IMR-90 (cell line): ENCODE measurements around the gene PRR14L. TPM values are rescaled to one million over a fixed set of nuclear protein-coding genes. Genes with fewer than 3 reads are reported as not detected.

Experiments
- ATAC-seq: fragments of 200-7000 bp; cut with Tn5 transposase; 2 replicates; pipeline ENCODE4 v1.9.1; 2020; ENCODE audit warnings: low read depth, mild to moderate bottlenecking, moderate library complexity
- BruUV-seq: library from RNA; stranded (reverse); fragments of 400-500 nt; replicated peaks from 2 replicates; lab custom pipeline; 2021; lab: Mats Ljungman, UMichigan
- CTCF ChIA-PET: fragments of 300-600 bp; formaldehyde crosslinking; extraction: SDS; loops from one replicate; lab custom pipeline; 2021; ENCODE audit warnings: antibody characterized with exemption; lab: Yijun Ruan, JAX
- POLR2A ChIA-PET: fragments of 300-600 bp; sonication (Branson Sonifier 250); formaldehyde crosslinking; loops from one replicate; lab custom pipeline; 2022; ENCODE audit warnings: antibody characterized with exemption; ENCODE audit not compliant: unreplicated experiment; lab: Charles Lee
- DNase-seq: peaks from one replicate; pipeline ENCODE4 v3.0.0; 2013
- H2AFZ ChIP-seq: replicated peaks from 2 replicates; pipeline ENCODE3; 2013; ENCODE audit warnings: low read length, mild to moderate bottlenecking; ENCODE audit not compliant: poor library complexity
- H2AK5ac ChIP-seq: 2 replicates; pipeline ENCODE4 v1.6.1; 2013; ENCODE audit warnings: low read depth, low read length, inconsistent platforms
- H2AK9ac ChIP-seq: replicated peaks from 2 replicates; pipeline ENCODE3; 2013; ENCODE audit warnings: mild to moderate bottlenecking, low read depth, low read length, moderate library complexity; ENCODE audit not compliant: poor library complexity
- H2BK120ac ChIP-seq: 2 replicates; pipeline ENCODE4 v1.6.1; 2013; ENCODE audit warnings: low read depth, low read length, inconsistent platforms
- H2BK15ac ChIP-seq: 3 replicates; pipeline ENCODE4 v1.6.1; 2013; ENCODE audit warnings: low read depth, low read length, inconsistent platforms
- H2BK20ac ChIP-seq: 2 replicates; pipeline ENCODE4 v1.6.1; 2013; ENCODE audit warnings: low read depth, mild to moderate bottlenecking, inconsistent platforms, low read length, moderate library complexity
- H2BK5ac ChIP-seq: 2 replicates; pipeline ENCODE4 v1.6.1; 2013; ENCODE audit warnings: mild to moderate bottlenecking, low read depth, low read length, inconsistent platforms; ENCODE audit not compliant: poor library complexity, severe bottlenecking
- H3K14ac ChIP-seq: replicated peaks from 2 replicates; pipeline ENCODE4 v1.6.1; 2013; ENCODE audit warnings: low read depth, low read length, inconsistent platforms
- H3K18ac ChIP-seq: 2 replicates; pipeline ENCODE4 v1.6.1; 2013; ENCODE audit warnings: low read depth, low read length, control low read depth
- H3K23ac ChIP-seq: 2 replicates; pipeline ENCODE4 v1.6.1; 2013; ENCODE audit warnings: low read depth, low read length, inconsistent platforms
- H3K27ac ChIP-seq: 2 replicates; pipeline ENCODE4 v1.5.1; 2013; ENCODE audit warnings: mild to moderate bottlenecking, control low read depth, low read length; ENCODE audit not compliant: insufficient read depth
- H3K27me3 ChIP-seq: 2 replicates; pipeline ENCODE4 v1.6.1; 2013; ENCODE audit warnings: low read length; ENCODE audit not compliant: control insufficient read depth, insufficient read depth
- H3K36me3 ChIP-seq: 2 replicates; pipeline ENCODE4 v1.6.1; 2013; ENCODE audit warnings: low read length, mixed read lengths; ENCODE audit not compliant: control insufficient read depth, insufficient read depth
- H3K4ac ChIP-seq: 2 replicates; pipeline ENCODE4 v1.6.1; 2013; ENCODE audit warnings: low read depth, low read length, inconsistent platforms
- H3K4me1 ChIP-seq: 2 replicates; pipeline ENCODE4 v1.6.1; 2013; ENCODE audit warnings: low read length, mixed read lengths; ENCODE audit not compliant: control insufficient read depth, insufficient read depth
- H3K4me2 ChIP-seq: 2 replicates; pipeline ENCODE4 v1.6.1; 2013; ENCODE audit warnings: low read depth, mild to moderate bottlenecking, control low read depth, low read length, moderate library complexity
- H3K4me3 ChIP-seq: 2 replicates; pipeline ENCODE4 v1.5.1; 2013; ENCODE audit warnings: low read depth, mild to moderate bottlenecking, control low read depth, low read length, moderate library complexity; ENCODE audit not compliant: insufficient read depth
- H3K56ac ChIP-seq: 2 replicates; pipeline ENCODE4 v1.6.1; 2013; ENCODE audit warnings: low read length, inconsistent platforms; ENCODE audit not compliant: insufficient read depth; ENCODE audit errors: extremely low read depth
- H3K79me1 ChIP-seq, 2 experiments: 2 replicates each; pipeline ENCODE4 v1.6.1; 2013; ENCODE audit warnings: low read length in 2 of 2, inconsistent platforms in 1 of 2, low read depth in 1 of 2
- H3K9ac ChIP-seq: 2 replicates; pipeline ENCODE4 v1.6.1; 2013; ENCODE audit warnings: low read depth, low read length, control low read depth
- H3K9me1 ChIP-seq: 2 replicates; pipeline ENCODE4 v1.6.1; 2013; ENCODE audit warnings: low read length, inconsistent platforms; ENCODE audit not compliant: insufficient read depth
- H3K9me3 ChIP-seq: 2 replicates; pipeline ENCODE4 v1.6.1; 2013; ENCODE audit warnings: low read length; ENCODE audit not compliant: control insufficient read depth, insufficient read depth
- H4K20me1 ChIP-seq: 2 replicates; pipeline ENCODE4 v1.6.1; 2013; ENCODE audit warnings: low read length, inconsistent platforms; ENCODE audit not compliant: insufficient read depth
- H4K5ac ChIP-seq: 2 replicates; pipeline ENCODE4 v1.6.1; 2013; ENCODE audit warnings: mild to moderate bottlenecking, low read depth, low read length, control low read depth
- H4K8ac ChIP-seq, 2 experiments: 2 replicates each; pipeline ENCODE4 v1.6.1; 2013; ENCODE audit warnings: low read depth in 2 of 2, low read length in 2 of 2, control low read depth in 1 of 2, inconsistent platforms in 1 of 2
- H4K91ac ChIP-seq: 2 replicates; pipeline ENCODE4 v1.6.1; 2013; ENCODE audit warnings: low read depth, low read length, inconsistent platforms; ENCODE audit not compliant: insufficient read depth
- BHLHE40 ChIP-seq: fragments of 150-350 bp; IDR thresholded peaks from 2 replicates; pipeline ENCODE4 v1.6.1; 2016; ENCODE audit warnings: mild to moderate bottlenecking, low read depth, low read length
- CEBPB ChIP-seq: IDR thresholded peaks from 2 replicates; pipeline ENCODE4 v1.6.1; 2012; ENCODE audit warnings: low read depth, low read length, improper control_type of control experiment
- CHD1 ChIP-seq: IDR thresholded peaks from 2 replicates; pipeline ENCODE4 v1.6.1; 2012; ENCODE audit warnings: low read depth, low read length, improper control_type of control experiment
- FOS ChIP-seq: fragments of 150-350 bp; IDR thresholded peaks from 2 replicates; pipeline ENCODE4 v1.6.1; 2016; ENCODE audit warnings: low read depth, low read length
- MAFK ChIP-seq: IDR thresholded peaks from 2 replicates; pipeline ENCODE4 v1.6.1; 2012; ENCODE audit warnings: low read depth, low read length, improper control_type of control experiment
- MAZ ChIP-seq: IDR thresholded peaks from 2 replicates; pipeline ENCODE4 v1.6.1; 2012; ENCODE audit warnings: low read depth, mild to moderate bottlenecking, low read length, improper control_type of control experiment, moderate library complexity, borderline replicate concordance
- MXI1 ChIP-seq: IDR thresholded peaks from 2 replicates; pipeline ENCODE4 v1.6.1; 2012; ENCODE audit warnings: low read depth, mild to moderate bottlenecking, low read length, moderate library complexity, borderline replicate concordance
- NFE2L2 ChIP-seq: fragments of 150-350 bp; IDR thresholded peaks from 2 replicates; pipeline ENCODE4 v1.6.1; 2016; ENCODE audit warnings: low read depth, mild to moderate bottlenecking, low read length
- POLR2A ChIP-seq: IDR thresholded peaks from 2 replicates; pipeline ENCODE4 v1.6.1; 2012; ENCODE audit warnings: mild to moderate bottlenecking, low read depth, low read length
- RAD21 ChIP-seq: IDR thresholded peaks from 2 replicates; pipeline ENCODE4 v1.6.1; 2012; ENCODE audit warnings: low read length, improper control_type of control experiment
- RFX5 ChIP-seq: IDR thresholded peaks from 2 replicates; pipeline ENCODE4 v1.8.0; 2012; ENCODE audit warnings: low read depth, mild to moderate bottlenecking, low read length, moderate library complexity
- SMC3 ChIP-seq: fragments of 150-350 bp; IDR thresholded peaks from 2 replicates; pipeline ENCODE4 v1.6.1; 2016; ENCODE audit warnings: low read depth, mild to moderate bottlenecking, antibody characterized with exemption, low read length, moderate library complexity
- whole genome bisulfite sequencing, 2 experiments: methylation state at CpG; one replicate each; pipeline versions ENCODE4 v1.1.5 to v1.1.7; 2013; ENCODE audit warnings: missing lambda C conversion rate in 2 of 2; ENCODE audit not compliant: insufficient read length in 1 of 2; ENCODE audit errors: extremely low coverage in 2 of 2; 5-methylcytosine and 5-hydroxymethylcytosine counted together
- dilution Hi-C: fragments of 300-500 bp; cut with HindIII; formaldehyde crosslinking; loops from one replicate; pipeline ENCODE4 v1.14.3; 2018; ENCODE audit warnings: low sequenced_read_pairs; ENCODE audit not compliant: unreplicated experiment
- in situ Hi-C: fragments of 300-500 bp; cut with MboI; formaldehyde crosslinking; loops from 3 replicates; pipeline ENCODE4 v1.14.3; 2019; ENCODE audit warnings: low sequenced_read_pairs, inconsistent platforms, mixed read lengths
- intact Hi-C: fragments of 100-400 bp; cut with micrococcal nuclease; formaldehyde crosslinking; loops from 2 replicates; pipeline ENCODE4 v1.10.0; 2022
- polyA plus RNA-seq, 3 experiments: library from polyadenylated mRNA; depleted of rRNA; stranded (reverse); fragments of >200 nt; gene quantifications; 2 replicates each; pipeline ENCODE4 v1.2.3, GENCODE V29; 2012; ENCODE audit warnings: low replicate concordance in 1 of 3
- total RNA-seq: library from RNA; depleted of rRNA; stranded (reverse); fragments of >200 nt; gene quantifications from 2 replicates; pipeline ENCODE4 v1.2.3, GENCODE V29; 2012
- TF ChIP-seq, protein P1 (sequence below): conservative IDR thresholded peaks from 2 replicates; pipeline ENCODE4 v1.5.1; 2012; ENCODE audit warnings: mild to moderate bottlenecking, low read depth, low read length, improper control_type of control experiment
- TF ChIP-seq, protein P2 (sequence below): fragments of 150-350 bp; IDR thresholded peaks from 2 replicates; pipeline ENCODE4 v1.6.1; 2017; ENCODE audit warnings: mild to moderate bottlenecking, antibody characterized with exemption, low read length, low read depth

The PRR14L gene
- total and polyA plus RNA-seq, 2 of the 4 experiments (the other 2 are of a cell fraction): 9.0 to 19.7 TPM

DNA sequence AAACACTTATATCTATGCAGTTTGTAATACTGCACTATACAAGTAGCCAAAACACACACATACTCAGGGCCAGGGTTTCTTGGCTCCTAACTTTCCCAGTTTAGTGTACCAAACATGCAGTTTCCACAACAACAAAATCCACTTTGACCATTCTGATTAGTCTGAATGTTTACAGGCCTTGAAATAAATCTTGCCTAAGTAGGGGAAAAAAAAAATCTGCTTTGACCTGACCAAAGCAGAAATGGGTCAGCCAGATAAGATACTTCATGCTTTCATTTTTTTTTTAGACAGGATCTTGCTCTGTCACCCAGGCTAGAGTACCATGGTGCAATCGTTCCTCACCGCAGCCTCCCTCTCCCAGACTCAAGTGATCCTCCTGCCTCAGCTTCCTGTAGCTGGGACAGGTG lies 10.1 kb downstream of the PRR14L start:
- CTCF ChIA-PET: interaction anchor here (0.7 kb wide), 1 partner anchor 30 kb away, joined by 3 read pairs; no protein-coding TSS in a partner anchor

More for the DNA sequence above, 10.1 kb downstream of the PRR14L start:
- Histone ChIP-seq H3K14ac (no peak overlapping the region), H3K27me3 (no peaks in the 10 kb centered on the region), H4K8ac (no peak overlapping the region), H3K56ac (no peak overlapping the region), H3K4me3 (no peak overlapping the region), H4K20me1 (peaks cover 12% of the 10 kb centered on the region), H4K5ac (no peak overlapping the region), H3K9ac (no peak overlapping the region), H3K23ac (no peak overlapping the region), H2BK20ac (no peak overlapping the region), H3K9me1 (0 out of 2 replicates have a peak, but pooled peaks cover 3% of the 10 kb centered on the region), H3K79me1 (peaks cover 19 to 51% of the 10 kb centered on the region in 2 experiments), H2BK5ac (no peak overlapping the region), H4K91ac (no peak overlapping the region), H3K4me2 (no peak overlapping the region), H2BK15ac (no peak overlapping the region), H2BK120ac (no peak overlapping the region), H3K36me3 (peaks cover 13% of the 10 kb centered on the region), H3K4ac (no peak overlapping the region), H3K27ac (no peak overlapping the region), H3K9me3 (no peaks in the 10 kb centered on the region), H3K4me1 (no peaks in the 10 kb centered on the region; the same call in 1 of the 2 replicates), H2AK9ac (no peak overlapping the region), H2AFZ (no peak overlapping the region), H3K18ac (no peak overlapping the region), H2AK5ac (no peak overlapping the region)
- dilution Hi-C loops (no loop called here), intact Hi-C loops (no loop called here), in situ Hi-C loops (no loop called here)
- POLR2A ChIA-PET: no interaction called here
- no peak for DNase-seq
- ATAC-seq: no peak
- no peak for TF ChIP-seq BHLHE40
- TF ChIP-seq MXI1: no peak
- TF ChIP-seq CHD1: no peak
- TF ChIP-seq, protein P1, sequence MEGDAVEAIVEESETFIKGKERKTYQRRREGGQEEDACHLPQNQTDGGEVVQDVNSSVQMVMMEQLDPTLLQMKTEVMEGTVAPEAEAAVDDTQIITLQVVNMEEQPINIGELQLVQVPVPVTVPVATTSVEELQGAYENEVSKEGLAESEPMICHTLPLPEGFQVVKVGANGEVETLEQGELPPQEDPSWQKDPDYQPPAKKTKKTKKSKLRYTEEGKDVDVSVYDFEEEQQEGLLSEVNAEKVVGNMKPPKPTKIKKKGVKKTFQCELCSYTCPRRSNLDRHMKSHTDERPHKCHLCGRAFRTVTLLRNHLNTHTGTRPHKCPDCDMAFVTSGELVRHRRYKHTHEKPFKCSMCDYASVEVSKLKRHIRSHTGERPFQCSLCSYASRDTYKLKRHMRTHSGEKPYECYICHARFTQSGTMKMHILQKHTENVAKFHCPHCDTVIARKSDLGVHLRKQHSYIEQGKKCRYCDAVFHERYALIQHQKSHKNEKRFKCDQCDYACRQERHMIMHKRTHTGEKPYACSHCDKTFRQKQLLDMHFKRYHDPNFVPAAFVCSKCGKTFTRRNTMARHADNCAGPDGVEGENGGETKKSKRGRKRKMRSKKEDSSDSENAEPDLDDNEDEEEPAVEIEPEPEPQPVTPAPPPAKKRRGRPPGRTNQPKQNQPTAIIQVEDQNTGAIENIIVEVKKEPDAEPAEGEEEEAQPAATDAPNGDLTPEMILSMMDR: no peak
- no peak for TF ChIP-seq RAD21
- no peak for TF ChIP-seq CEBPB
- TF ChIP-seq POLR2A: no peak
- no peak for TF ChIP-seq MAZ
- no peak for TF ChIP-seq NFE2L2
- no peak for TF ChIP-seq RFX5
- no peak for TF ChIP-seq MAFK
- TF ChIP-seq, protein P2, sequence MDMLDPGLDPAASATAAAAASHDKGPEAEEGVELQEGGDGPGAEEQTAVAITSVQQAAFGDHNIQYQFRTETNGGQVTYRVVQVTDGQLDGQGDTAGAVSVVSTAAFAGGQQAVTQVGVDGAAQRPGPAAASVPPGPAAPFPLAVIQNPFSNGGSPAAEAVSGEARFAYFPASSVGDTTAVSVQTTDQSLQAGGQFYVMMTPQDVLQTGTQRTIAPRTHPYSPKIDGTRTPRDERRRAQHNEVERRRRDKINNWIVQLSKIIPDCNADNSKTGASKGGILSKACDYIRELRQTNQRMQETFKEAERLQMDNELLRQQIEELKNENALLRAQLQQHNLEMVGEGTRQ: no peak
- no peak for TF ChIP-seq SMC3
- no peak for TF ChIP-seq FOS
- BruUV-seq: no TSS peak
- WGBS, 2 experiments: no CpG with 5 or more reads among the region's 2 CpGs
